ENCODE data around the gene PTGIS.
A peak's percentile ranks its signal among the peaks of the same experiment; 100 is the strongest.

Gene PTGIS

DNA sequence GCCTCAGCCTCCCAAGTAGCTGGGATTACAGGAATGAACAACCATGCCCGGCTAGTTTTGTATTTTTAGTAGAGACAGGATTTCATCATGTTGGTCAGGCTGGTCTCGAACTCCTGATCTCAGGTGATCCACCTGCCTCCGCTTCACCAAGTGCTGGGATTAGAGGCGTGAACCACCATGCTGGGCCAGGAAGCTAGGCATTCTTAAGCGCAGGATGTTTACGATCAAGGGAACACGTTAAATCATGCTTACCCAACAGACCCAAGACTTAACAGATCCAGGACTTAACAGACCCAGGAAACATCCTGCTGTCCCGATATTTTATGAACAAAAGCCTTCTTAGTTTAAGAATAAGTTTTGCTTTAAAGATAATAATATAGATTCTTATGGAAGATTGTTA, 9.1 kb downstream of the PTGIS start:
- no peak for DNase-seq

- no peak for DNase-seq
Measured at GRCh38 chr20:49557449-49557848, 10.5 kb downstream of the PTGIS start.

GRCh38 chr20:49556621-49557020, 11.3 kb downstream of the PTGIS start:
- DNase-seq = no peak

GRCh38 chr20:49549801-49550551, 18.0 kb downstream of the PTGIS start:
- peak; percentile 56 for DNase-seq

DNA sequence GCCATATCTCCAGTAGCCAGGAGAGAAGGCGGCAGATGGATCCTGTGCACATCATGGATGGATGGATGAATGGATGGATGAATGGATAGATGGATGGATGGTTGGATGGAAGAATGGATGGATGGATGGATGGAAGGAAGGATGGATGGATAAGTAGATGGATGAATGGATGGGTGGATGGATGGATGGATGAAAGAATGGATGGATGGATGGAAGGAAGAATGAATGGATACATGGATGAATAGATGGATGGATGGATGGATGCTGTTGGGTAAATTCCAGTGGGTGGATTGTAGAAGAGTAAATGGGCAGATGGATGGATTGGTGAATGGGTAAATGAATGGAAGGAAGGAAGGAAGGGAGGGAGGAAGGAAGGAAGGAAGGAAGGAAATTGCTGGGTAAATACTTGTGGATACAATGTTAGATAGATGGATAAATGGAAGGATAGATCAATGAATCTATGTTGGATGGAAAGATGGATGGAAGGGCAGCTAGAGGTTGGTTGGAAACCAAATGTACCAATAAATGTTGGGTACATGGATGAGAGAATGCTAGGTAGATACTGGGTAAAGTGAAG, 19.5 kb downstream of the PTGIS start:
- DNase-seq = no peak

- DNase-seq = no peak
Measured at GRCh38 chr20:49545572-49545971, 22.4 kb downstream of the PTGIS start.

- DNase-seq = no peak
Measured at GRCh38 chr20:49544535-49544934, 23.4 kb downstream of the PTGIS start.

GRCh38 chr20:49543858-49544437, 24.0 kb downstream of the PTGIS start:
- DNase-seq = no peak

DNA sequence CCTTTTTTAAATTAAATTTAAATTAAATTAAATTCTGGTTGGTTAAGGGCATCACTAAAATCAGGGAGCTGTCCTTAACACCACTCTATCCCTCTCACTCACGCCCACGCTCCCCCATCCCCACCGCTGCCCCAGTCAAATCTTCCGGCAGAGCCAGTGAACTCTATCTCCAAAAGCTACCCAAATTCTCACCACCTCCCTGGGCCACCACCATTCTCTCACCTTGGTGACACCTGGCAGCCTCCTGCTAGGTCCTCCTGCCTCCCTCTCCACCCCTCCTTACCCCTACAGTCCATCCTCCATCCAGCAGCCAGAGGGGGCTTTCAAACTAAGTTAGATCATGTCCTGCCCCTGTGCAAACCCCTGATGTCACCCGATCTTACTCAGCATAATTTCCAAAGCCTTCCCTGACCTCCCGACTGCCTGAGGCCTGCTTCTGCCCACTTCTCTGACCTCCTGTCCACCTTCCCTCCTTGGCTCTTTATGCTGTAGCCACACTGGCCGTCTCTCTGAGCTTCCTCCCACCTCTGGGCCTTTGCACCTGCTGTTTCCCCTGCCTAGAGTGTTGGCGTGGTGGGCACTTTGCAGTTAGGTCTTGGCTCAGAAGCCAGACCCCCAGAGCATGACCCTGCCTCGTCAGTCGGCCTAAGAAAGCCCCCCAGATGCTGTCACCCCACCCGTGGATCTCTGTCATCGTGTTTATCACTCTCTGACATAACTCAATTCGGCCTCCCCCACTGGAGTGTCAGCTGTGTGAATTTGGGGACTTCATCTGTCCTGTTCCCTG, 24.7 kb downstream of the PTGIS start:
- no peak for DNase-seq

DNA sequence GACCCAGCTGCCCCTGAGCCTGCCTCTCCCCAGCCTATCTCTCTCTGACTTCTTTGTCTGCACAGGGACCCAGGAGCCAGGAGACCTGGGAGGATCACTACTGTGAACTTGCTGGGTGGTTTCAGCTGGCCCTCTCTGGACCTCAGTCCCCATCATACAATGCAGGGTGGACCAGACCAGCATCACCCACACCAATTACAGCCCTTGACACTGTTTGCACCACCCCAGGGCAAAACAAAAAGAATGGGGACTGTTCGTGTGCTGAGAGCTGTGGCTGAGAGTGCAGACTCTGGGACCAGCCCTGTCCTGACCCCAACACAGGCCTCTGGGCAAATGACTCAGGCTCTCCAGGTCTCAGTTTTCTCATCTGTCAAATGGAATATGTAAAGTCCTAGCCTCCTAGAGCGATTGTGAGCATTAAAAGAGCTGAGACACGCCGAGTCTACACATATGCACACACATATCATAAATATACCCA, 25.4 kb downstream of the PTGIS start:
- no peak for DNase-seq

GRCh38 chr20:49541733-49542513, 26.0 kb downstream of the PTGIS start:
- DNase-seq = peak; percentile 80

GRCh38 chr20:49540687-49541435, 27.1 kb downstream of the PTGIS start:
- DNase-seq = no peak

DNA sequence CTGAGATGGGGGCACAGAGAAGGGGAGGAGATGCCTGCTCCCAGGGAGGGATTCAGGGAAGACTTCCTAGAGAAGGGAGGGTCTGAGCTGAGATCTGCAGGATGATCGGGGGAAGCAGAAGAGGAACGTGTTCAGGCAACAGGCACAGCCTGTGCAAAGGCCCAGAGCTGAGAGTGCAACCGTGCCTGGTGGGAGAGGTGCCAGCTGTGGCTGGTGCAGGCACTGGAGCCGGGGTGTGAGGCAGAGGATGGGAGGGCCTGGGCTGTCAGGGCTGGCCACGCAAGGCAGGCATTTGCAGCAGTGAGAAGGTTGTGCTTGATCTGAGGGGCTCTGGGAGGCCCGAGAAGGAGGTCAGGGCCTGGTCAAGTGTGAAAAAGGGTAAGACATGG, 27.7 kb downstream of the PTGIS start:
- no peak for DNase-seq

- DNase-seq = no peak
Measured at GRCh38 chr20:49539481-49540231, 28.3 kb downstream of the PTGIS start.

DNA sequence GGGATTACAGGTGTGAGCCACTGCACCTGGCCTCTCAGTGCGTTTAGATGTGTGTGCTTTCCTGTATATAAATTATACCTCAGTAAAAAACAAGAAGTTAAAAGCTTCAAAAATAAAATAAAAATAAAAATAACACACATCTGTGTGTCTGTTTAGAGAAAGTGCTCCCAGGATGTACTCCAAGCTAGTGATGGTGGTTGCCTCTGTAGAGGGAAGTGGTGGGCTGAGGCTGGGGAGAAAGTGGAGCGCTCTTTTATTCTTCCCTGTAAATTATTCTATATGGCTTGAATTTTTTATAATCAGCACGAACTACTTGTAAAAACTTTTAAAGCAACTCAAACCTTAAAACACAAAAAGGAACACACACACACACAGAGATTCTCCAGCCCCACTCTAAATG, 29.0 kb downstream of the PTGIS start:
- no peak for DNase-seq

- DNase-seq = peak; percentile 79
Measured at GRCh38 chr20:49534255-49534712, 33.7 kb downstream of the PTGIS start.

- no peak for DNase-seq
Measured at GRCh38 chr20:49532285-49532946, 35.5 kb downstream of the PTGIS start.

DNA sequence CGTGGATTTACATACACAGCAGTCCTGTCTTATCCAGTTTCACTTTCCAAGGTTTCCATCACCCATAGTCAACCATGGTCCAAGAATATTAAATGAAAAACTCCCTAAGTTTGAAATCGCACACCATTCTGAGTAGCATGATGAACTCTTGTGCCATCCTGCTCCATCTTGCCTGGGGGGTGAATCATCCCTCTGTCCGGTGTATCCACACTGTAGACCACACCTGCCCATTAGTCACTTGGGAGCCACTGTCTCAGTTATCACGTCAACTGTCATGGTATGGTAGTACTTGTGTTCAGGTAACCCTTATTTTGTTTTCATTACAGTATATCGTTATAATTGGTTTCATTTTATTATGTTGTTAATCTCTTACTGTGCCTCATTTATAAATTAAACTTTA, 38.5 kb downstream of the PTGIS start:
- DNase-seq = no peak

DNA sequence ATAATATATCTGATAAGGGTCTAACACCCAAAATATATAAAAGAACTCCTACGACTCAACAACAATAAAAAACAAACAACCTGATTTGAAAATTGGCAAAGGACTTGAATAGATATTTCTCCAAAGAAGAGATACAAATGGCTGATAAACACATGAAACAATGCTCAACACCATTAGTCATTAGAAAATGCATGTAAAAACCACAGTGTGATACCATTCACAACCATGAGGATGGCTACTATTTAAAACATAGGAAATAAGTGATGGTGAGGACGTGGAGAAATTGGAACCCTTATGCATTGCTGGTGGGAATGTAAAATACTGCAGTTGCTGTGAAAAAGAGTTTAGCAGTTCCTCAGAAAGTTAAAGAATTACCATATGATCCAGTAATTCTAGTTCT, 41.4 kb downstream of the PTGIS start:
- no peak for DNase-seq

DNA sequence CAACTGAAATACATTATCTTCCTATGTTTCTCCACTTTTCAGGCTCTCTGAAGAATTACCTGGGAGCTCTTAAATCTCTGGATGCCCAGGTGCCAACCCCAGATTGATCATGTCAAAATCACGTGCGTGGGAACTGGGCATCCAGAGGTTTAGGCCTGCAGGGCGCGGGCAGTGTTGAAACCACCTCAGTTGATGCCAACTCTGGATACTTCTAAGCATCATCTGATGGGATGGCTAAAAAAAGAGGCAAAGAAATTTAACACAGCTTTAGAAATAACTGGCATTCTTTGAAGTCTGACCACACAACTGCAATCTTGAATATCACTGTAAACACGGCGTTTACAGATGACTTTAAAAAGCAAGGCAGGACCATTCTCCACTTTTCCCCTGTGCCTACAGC, 41.9 kb downstream of the PTGIS start:
- no peak for DNase-seq

Measured in activated CD4-positive, alpha-beta T cell treated with anti-CD3 and anti-CD28 coated beads, Interleukin-2, amount 50 U/mL, for 16 hours (primary cell).